ENCODE data around the gene DCHS2. TPM values are rescaled to one million over a fixed set of nuclear protein-coding genes. Genes with fewer than 3 reads are reported as not detected.

The DCHS2 gene
- total RNA-seq, 2 experiments from 2014 or later = not detected

DNA sequence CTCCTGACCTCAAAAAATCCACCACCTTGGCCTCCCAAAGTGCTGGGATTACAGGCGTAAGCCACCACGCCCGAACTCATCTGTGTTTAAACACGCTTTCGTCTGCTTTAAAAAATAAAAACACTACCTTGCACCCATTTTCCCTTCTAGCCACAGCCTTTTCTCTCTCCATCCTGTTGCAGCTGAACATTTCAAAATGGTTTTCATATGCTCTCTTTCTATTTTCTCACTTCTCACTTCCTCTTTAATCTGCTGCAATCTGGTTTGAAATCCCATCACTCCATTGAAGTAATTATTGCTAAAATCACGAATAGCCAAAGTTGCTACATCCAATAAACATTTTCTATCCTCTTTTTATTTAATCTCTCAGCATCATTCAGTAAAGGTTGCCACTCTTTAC is 70.0 kb downstream of the DCHS2 start:
- H3K4me2 ChIP-seq (ENCODE audit: low read length) = peak overlapping the region; percentile 17
- H3K9me3 ChIP-seq (ENCODE audit: low read length) = no peaks in the 10 kb centered on the region
- peak overlapping the region; percentile 30; the same call in 1 of the 2 replicates for H2AFZ ChIP-seq (ENCODE audit: low read length)
- ChIA-PET POLR2A (interaction anchor here (1.7 kb wide), 1 partner anchor 14 kb away, joined by 4 read pairs; no protein-coding TSS in a partner anchor), CTCF (ENCODE audit: unreplicated experiment) (no interaction called here)
- no peaks in the 10 kb centered on the region for H3K36me3 ChIP-seq (ENCODE audit: insufficient read depth, low read length)
- no peaks in the 10 kb centered on the region for H3K79me2 ChIP-seq (ENCODE audit: insufficient read depth, low read depth, low read length)
- no peaks in the 10 kb centered on the region for H3K9me2 ChIP-seq (ENCODE audit: insufficient read depth, low read length)
- no TSS peak for BruUV-seq (replicated peaks)
- TF ChIP-seq, protein P1, sequence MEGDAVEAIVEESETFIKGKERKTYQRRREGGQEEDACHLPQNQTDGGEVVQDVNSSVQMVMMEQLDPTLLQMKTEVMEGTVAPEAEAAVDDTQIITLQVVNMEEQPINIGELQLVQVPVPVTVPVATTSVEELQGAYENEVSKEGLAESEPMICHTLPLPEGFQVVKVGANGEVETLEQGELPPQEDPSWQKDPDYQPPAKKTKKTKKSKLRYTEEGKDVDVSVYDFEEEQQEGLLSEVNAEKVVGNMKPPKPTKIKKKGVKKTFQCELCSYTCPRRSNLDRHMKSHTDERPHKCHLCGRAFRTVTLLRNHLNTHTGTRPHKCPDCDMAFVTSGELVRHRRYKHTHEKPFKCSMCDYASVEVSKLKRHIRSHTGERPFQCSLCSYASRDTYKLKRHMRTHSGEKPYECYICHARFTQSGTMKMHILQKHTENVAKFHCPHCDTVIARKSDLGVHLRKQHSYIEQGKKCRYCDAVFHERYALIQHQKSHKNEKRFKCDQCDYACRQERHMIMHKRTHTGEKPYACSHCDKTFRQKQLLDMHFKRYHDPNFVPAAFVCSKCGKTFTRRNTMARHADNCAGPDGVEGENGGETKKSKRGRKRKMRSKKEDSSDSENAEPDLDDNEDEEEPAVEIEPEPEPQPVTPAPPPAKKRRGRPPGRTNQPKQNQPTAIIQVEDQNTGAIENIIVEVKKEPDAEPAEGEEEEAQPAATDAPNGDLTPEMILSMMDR (conservative IDR thresholded peaks at IDR 0.05; ENCODE audit: low read length) = no peak
- no peak for TF ChIP-seq EZH2phosphoT487 (IDR thresholded peaks at IDR 0.05; ENCODE audit: borderline replicate concordance, low read depth, low read length)
- intact Hi-C loops (cut with micrococcal nuclease; ENCODE audit: unreplicated experiment) = no loop called here
- H3K4me3 ChIP-seq (ENCODE audit: low read depth, low read length, poor library complexity, severe bottlenecking) = no peak overlapping the region
- no peaks in the 10 kb centered on the region for H4K20me1 ChIP-seq (ENCODE audit: insufficient read depth, low read length)
- H3K27ac ChIP-seq (ENCODE audit: low read depth, low read length, poor library complexity, severe bottlenecking) = peak overlapping the region; percentile 36
- peak; percentile 62 for DNase-seq (ENCODE audit: low spot score)
- peaks cover 26% of the 10 kb centered on the region for H3K4me1 ChIP-seq (ENCODE audit: insufficient read depth, low read length, poor library complexity, severe bottlenecking)

DNA sequence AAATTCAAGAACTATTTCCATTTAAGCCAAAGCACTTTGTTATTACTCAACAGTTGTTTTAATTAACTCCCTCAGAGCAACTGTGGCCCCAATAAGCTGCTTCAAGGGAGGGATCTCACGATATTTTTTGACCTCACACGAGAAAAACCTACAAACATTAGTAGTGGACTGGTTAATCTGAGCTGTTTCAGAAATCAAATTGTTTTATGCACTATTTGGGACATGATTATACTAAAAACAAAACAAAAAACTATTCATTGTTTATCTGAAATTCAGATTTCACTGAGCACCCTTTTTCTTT is 74.3 kb downstream of the DCHS2 start:
- ChIA-PET CTCF (ENCODE audit: unreplicated experiment) (no interaction called here), POLR2A (interaction anchor here (0.6 to 1.2 kb wide), 4 partner anchors 8 to 1649 kb away, joined by 3 to 6 read pairs (median 4); no protein-coding TSS in a partner anchor)
- TF ChIP-seq, protein P1 (conservative IDR thresholded peaks at IDR 0.05; ENCODE audit: low read length) = no peak
- TF ChIP-seq EZH2phosphoT487 (IDR thresholded peaks at IDR 0.05; ENCODE audit: borderline replicate concordance, low read depth, low read length) = no peak
- Histone ChIP-seq H3K4me3 (ENCODE audit: low read depth, low read length, poor library complexity, severe bottlenecking) (peak overlapping the region; percentile 66), H4K20me1 (ENCODE audit: insufficient read depth, low read length) (no peaks in the 10 kb centered on the region), H3K4me1 (ENCODE audit: insufficient read depth, low read length, poor library complexity, severe bottlenecking) (peaks cover 32% of the 10 kb centered on the region), H3K9me3 (ENCODE audit: low read length) (no peaks in the 10 kb centered on the region), H3K4me2 (ENCODE audit: low read length) (peak overlapping the region; percentile 77), H3K27ac (ENCODE audit: low read depth, low read length, poor library complexity, severe bottlenecking) (no peak overlapping the region), H3K79me2 (ENCODE audit: insufficient read depth, low read depth, low read length) (no peaks in the 10 kb centered on the region), H3K9me2 (ENCODE audit: insufficient read depth, low read length) (no peaks in the 10 kb centered on the region), H3K36me3 (ENCODE audit: insufficient read depth, low read length) (no peaks in the 10 kb centered on the region), H2AFZ (ENCODE audit: low read length) (peak overlapping the region; percentile 88)
- BruUV-seq (replicated peaks) = no TSS peak
- no peak for DNase-seq (ENCODE audit: low spot score)
- intact Hi-C loops (cut with micrococcal nuclease; ENCODE audit: unreplicated experiment) = no loop called here

DNA sequence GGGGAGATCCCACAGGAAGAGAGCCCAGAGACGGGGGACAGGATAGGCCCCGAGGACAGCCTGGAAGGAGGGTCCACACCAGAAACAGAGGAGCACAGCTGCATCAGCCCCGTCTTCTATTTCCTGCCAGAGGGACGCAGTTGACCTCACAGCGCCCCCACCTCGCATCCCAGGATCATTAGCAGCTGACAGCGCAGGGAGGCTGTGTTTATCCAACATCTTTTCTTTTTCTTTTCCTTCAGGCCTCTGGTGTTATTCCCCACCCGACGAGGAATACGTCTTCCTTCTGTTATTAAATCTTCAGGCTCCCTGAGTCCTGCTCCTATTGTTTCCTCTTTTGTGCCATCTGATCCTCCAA is 75.4 kb downstream of the DCHS2 start:
- Histone ChIP-seq H3K4me3 (ENCODE audit: low read depth, low read length, poor library complexity, severe bottlenecking) (peak overlapping the region; percentile 66), H3K4me2 (ENCODE audit: low read length) (peak overlapping the region; percentile 77), H4K20me1 (ENCODE audit: insufficient read depth, low read length) (no peaks in the 10 kb centered on the region), H3K4me1 (ENCODE audit: insufficient read depth, low read length, poor library complexity, severe bottlenecking) (peaks cover 21% of the 10 kb centered on the region), H3K27ac (ENCODE audit: low read depth, low read length, poor library complexity, severe bottlenecking) (peak overlapping the region; percentile 55), H3K79me2 (ENCODE audit: insufficient read depth, low read depth, low read length) (no peaks in the 10 kb centered on the region), H3K36me3 (ENCODE audit: insufficient read depth, low read length) (no peaks in the 10 kb centered on the region), H3K9me3 (ENCODE audit: low read length) (no peaks in the 10 kb centered on the region), H2AFZ (ENCODE audit: low read length) (peak overlapping the region; percentile 88), H3K9me2 (ENCODE audit: insufficient read depth, low read length) (no peaks in the 10 kb centered on the region)
- BruUV-seq (replicated peaks) = no TSS peak
- ChIA-PET POLR2A (interaction anchor here (0.9 to 1.3 kb wide), 5 partner anchors 8 to 1782 kb away, joined by 3 to 7 read pairs (median 3); no protein-coding TSS in a partner anchor), CTCF (ENCODE audit: unreplicated experiment) (interaction anchor here (0.6 kb wide), 3 partner anchors 26 to 1013 kb away, joined by 4 to 6 read pairs (median 4); no protein-coding TSS in a partner anchor)
- TF ChIP-seq, protein P1 (conservative IDR thresholded peaks at IDR 0.05; ENCODE audit: low read length) = peak; percentile 72
- TF ChIP-seq EZH2phosphoT487 (IDR thresholded peaks at IDR 0.05; ENCODE audit: borderline replicate concordance, low read depth, low read length) = no peak
- intact Hi-C loops (cut with micrococcal nuclease; ENCODE audit: unreplicated experiment) = no loop called here
- DNase-seq (ENCODE audit: low spot score) = peak; percentile 35

All from OCI-LY7 (cell line).